B cell (primary cell): ENCODE results near the gene PTPRM. TPM values are rescaled to one million over a fixed set of nuclear protein-coding genes. Genes with fewer than 3 reads are reported as not detected.

Experiments
- ATAC-seq: fragments of 200-7000 bp; cut with Tn5 transposase; one replicate; pipeline ENCODE4 v1.10.0; 2021; ENCODE audit warnings: low read depth, mild to moderate bottlenecking, moderate number of reproducible peaks, moderate library complexity
- CTCF ChIA-PET: fragments of 350-600 bp; sonication (Branson Sonifier 250); formaldehyde crosslinking; loops from one replicate; lab custom pipeline; 2021; ENCODE audit warnings: antibody characterized with exemption, inconsistent platforms; lab: Charles Lee
- POLR2A ChIA-PET: fragments of 350-600 bp; sonication (Branson Sonifier 250); formaldehyde crosslinking; loops from one replicate; lab custom pipeline; 2021; ENCODE audit warnings: antibody characterized with exemption; lab: Charles Lee
- DNase-seq: peaks from one replicate; pipeline ENCODE4 v3.0.0; 2013
- H2AFZ ChIP-seq: 2 replicates; pipeline ENCODE4 v1.6.1; 2012; ENCODE audit warnings: mild to moderate bottlenecking, low read depth, low read length; ENCODE audit not compliant: insufficient read depth, poor library complexity, severe bottlenecking
- H3K27ac ChIP-seq, 2 donors: 1 replicate in 1 of 2; 2 replicates in 1 of 2; pipeline ENCODE4 v1.5.1; 2012 to 2013; ENCODE audit warnings: low read length in 2 of 2, mild to moderate bottlenecking in 2 of 2, moderate library complexity in 1 of 2
- H3K27me3 ChIP-seq, 4 experiments: fragments of 200-600 bp in 1 of 4; sonication (generic) in 1 of 4; replicated peaks in 1 of 4; 1 replicate in 2 of 4; 2 replicates in 2 of 4; pipeline versions ENCODE4 v1.6.1 to v1.7.0; 2013 to 2016; ENCODE audit warnings: low read length in 3 of 4, mild to moderate bottlenecking in 2 of 4, mixed read lengths in 1 of 4, moderate library complexity in 1 of 4; ENCODE audit not compliant: insufficient read depth in 4 of 4, control insufficient read depth in 3 of 4; ENCODE audit errors: control extremely low read depth in 1 of 4
- H3K36me3 ChIP-seq, 2 experiments: replicated peaks in 1 of 2; 1 replicate in 1 of 2; 2 replicates in 1 of 2; pipeline versions ENCODE4 v1.6.1 to v1.7.1; 2013; ENCODE audit warnings: low read length in 1 of 2; ENCODE audit not compliant: insufficient read depth in 2 of 2, control insufficient read depth in 1 of 2; ENCODE audit errors: control extremely low read depth in 1 of 2, extremely low read depth in 1 of 2
- H3K4me1 ChIP-seq, 2 donors: fragments of 200-600 bp in 1 of 2; sonication (generic) in 1 of 2; 1 replicate in 1 of 2; 2 replicates in 1 of 2; pipeline versions ENCODE4 v1.5.1 to v1.6.1; 2013 to 2017; ENCODE audit warnings: low read length in 2 of 2; ENCODE audit not compliant: control insufficient read depth in 2 of 2, insufficient read depth in 2 of 2
- H3K4me2 ChIP-seq: replicated peaks from 2 replicates; pipeline ENCODE3; 2012; ENCODE audit warnings: mild to moderate bottlenecking, low read depth, low read length; ENCODE audit not compliant: poor library complexity, severe bottlenecking
- H3K4me3 ChIP-seq, 5 experiments: fragments of 200-600 bp in 1 of 5; sonication (generic) in 1 of 5; 1 replicate in 3 of 5; 2 replicates in 2 of 5; pipeline versions ENCODE4 v1.5.1 to v1.7.0; 2011 to 2016; ENCODE audit warnings: low read length in 4 of 5, mild to moderate bottlenecking in 4 of 5, low read depth in 2 of 5, control low read depth in 1 of 5, moderate library complexity in 1 of 5; ENCODE audit not compliant: insufficient read depth in 1 of 5; ENCODE audit errors: control extremely low read depth in 1 of 5, extremely low read depth in 1 of 5
- H3K79me2 ChIP-seq: fragments of 200-600 bp; sonication (generic); one replicate; pipeline ENCODE4 v1.6.0; 2016; ENCODE audit warnings: low read length; ENCODE audit not compliant: control insufficient read depth, insufficient read depth
- H3K9ac ChIP-seq: fragments of 200-600 bp; sonication (generic); 2 replicates; pipeline ENCODE4 v1.6.1; 2017; ENCODE audit warnings: mild to moderate bottlenecking, low read length, moderate library complexity
- H3K9me3 ChIP-seq, 3 donors: one replicate each; pipeline versions ENCODE4 v1.6.1 to v1.7.1; 2013; ENCODE audit warnings: low read length in 2 of 3; ENCODE audit not compliant: control insufficient read depth in 2 of 3, insufficient read depth in 1 of 3; ENCODE audit errors: control extremely low read depth in 1 of 3
- H4K20me1 ChIP-seq: 2 replicates; pipeline ENCODE4 v1.6.0; 2012; ENCODE audit warnings: mild to moderate bottlenecking, low read length; ENCODE audit not compliant: insufficient read depth, control insufficient read depth, poor library complexity, severe bottlenecking
- H3K27ac Mint-ChIP-seq: one replicate; pipeline ENCODE4 v1.8.0; 2021; ENCODE audit warnings: mixed read lengths
- H3K27me3 Mint-ChIP-seq: one replicate; pipeline ENCODE4 v1.8.0; 2021; ENCODE audit warnings: mixed read lengths
- H3K4me1 Mint-ChIP-seq: one replicate; pipeline ENCODE4 v1.8.0; 2021; ENCODE audit warnings: mixed read lengths
- H3K4me3 Mint-ChIP-seq: one replicate; pipeline ENCODE4 v1.8.0; 2021; ENCODE audit warnings: mixed read lengths
- H3K9me3 Mint-ChIP-seq: one replicate; pipeline ENCODE4 v1.8.0; 2022; ENCODE audit warnings: mixed read lengths; ENCODE audit not compliant: insufficient read depth
- CTCF ChIP-seq: fragments of 200-600 bp; IDR thresholded peaks from one replicate; pipeline ENCODE4 v1.8.0; 2022; ENCODE audit warnings: antibody characterized with exemption, mild to moderate bottlenecking
- EZH2 ChIP-seq: IDR thresholded peaks from 2 replicates; pipeline ENCODE4 v1.6.1; 2012; ENCODE audit warnings: borderline replicate concordance, low read depth, mild to moderate bottlenecking, moderate library complexity, low read length; ENCODE audit not compliant: insufficient read depth, poor library complexity, severe bottlenecking
- WGBS: methylation state at CpG from one replicate; pipeline ENCODE4 v1.1.5; 2013; ENCODE audit warnings: missing lambda C conversion rate; ENCODE audit not compliant: insufficient coverage; 5-methylcytosine and 5-hydroxymethylcytosine counted together
- intact Hi-C: fragments of 100-400 bp; cut with micrococcal nuclease; formaldehyde crosslinking; loops from one replicate; pipeline ENCODE4 v1.10.0; 2022
- polyA plus RNA-seq: library from polyadenylated mRNA; depleted of rRNA; stranded (reverse); fragments of >200 nt; gene quantifications from 2 replicates; pipeline ENCODE4 v1.2.3, GENCODE V29; 2012
- total RNA-seq, 2 donors: library from RNA; stranded (reverse); fragments of 120-200 nt in 1 of 2; gene quantifications; 1 replicate in 1 of 2; 2 replicates in 1 of 2; pipeline versions ENCODE4 v1.2.3 to v1.2.4, GENCODE V29; 2013 to 2022

PTPRM gene
- total and polyA plus RNA-seq, 2 donors (not counting 1 experiment from before 2014, with no cell fraction given) = 0.20 to 0.89 TPM

- intact Hi-C loops = loop anchor here (10.0 kb wide), 1 partner anchor 58 kb away; no protein-coding TSS in a partner anchor
- no peak for DNase-seq
- no peak for TF ChIP-seq CTCF
- TF ChIP-seq EZH2 = no peak
- no peaks in the 10 kb centered on the region for H3K9me3 Mint-ChIP-seq
- Histone ChIP-seq H3K4me3 (no peak overlapping the region), H3K4me2 (no peak overlapping the region), H3K4me1 (no peaks in the 10 kb centered on the region), H3K36me3 (no peaks in the 10 kb centered on the region), H3K27me3 (no peaks in the 10 kb centered on the region), H3K27ac (no peak overlapping the region), H3K79me2 (no peaks in the 10 kb centered on the region), H3K9ac (no peak overlapping the region), H3K9me3 (no peaks in the 10 kb centered on the region), H4K20me1 (no peaks in the 10 kb centered on the region), H2AFZ (no peak overlapping the region)
- ChIA-PET POLR2A (no interaction called here), CTCF (no interaction called here)
- no peak for ATAC-seq
- no peak overlapping the region for H3K27ac Mint-ChIP-seq
- H3K4me3 Mint-ChIP-seq = no peak overlapping the region
- no CpG with 5 or more reads among the region's 3 CpGs for WGBS
- H3K4me1 Mint-ChIP-seq = no peaks in the 10 kb centered on the region
- no peaks in the 10 kb centered on the region for H3K27me3 Mint-ChIP-seq
Observed at GRCh38 chr18:8073167-8073566, 506.1 kb downstream of the PTPRM start.

- no peak overlapping the region for H2AFZ ChIP-seq
- Mint-ChIP-seq H3K9me3 (no peaks in the 10 kb centered on the region), H3K27me3 (no peaks in the 10 kb centered on the region), H3K4me1 (no peaks in the 10 kb centered on the region), H3K4me3 (no peak overlapping the region), H3K27ac (no peak overlapping the region)
- DNase-seq (no peak), ATAC-seq (no peak)
- H3K27me3 ChIP-seq = no peaks in the 10 kb centered on the region
- H3K9ac ChIP-seq = no peak overlapping the region
- intact Hi-C loops = no loop called here
- ChIA-PET POLR2A (no interaction called here), CTCF (no interaction called here)
- no peak overlapping the region for H3K4me2 ChIP-seq
- H3K4me3 ChIP-seq = no peak overlapping the region
- no peaks in the 10 kb centered on the region for H3K79me2 ChIP-seq
- H3K36me3 ChIP-seq = no peaks in the 10 kb centered on the region
- TF ChIP-seq EZH2 = no peak
- no peak for TF ChIP-seq CTCF
- H4K20me1 ChIP-seq = no peaks in the 10 kb centered on the region
- no peaks in the 10 kb centered on the region for H3K4me1 ChIP-seq
- no peaks in the 10 kb centered on the region for H3K9me3 ChIP-seq
- no peak overlapping the region for H3K27ac ChIP-seq
Observed at GRCh38 chr18:8080092-8080491, 513.0 kb downstream of the PTPRM start.
